Esophagus muscularis mucosa (tissue), 4 donors: ENCODE data around the gene DIRAS1. TPM values are rescaled to one million over a fixed set of nuclear protein-coding genes. Genes with fewer than 3 reads are reported as not detected.
"Not testable (repeated sequence)": the region's sequence is repeated elsewhere in the genome, so short reads cannot be mapped to it uniquely, and the experiment has no call there.

Source experiments
- DNase-seq: peaks from one replicate; pipeline ENCODE4 v3.0.0-alpha.2; 2017; ENCODE audit errors: extremely low spot score
- H3K27ac ChIP-seq, 4 donors: fragments of 200-600 bp; sonication (generic); replicated peaks in 1 of 4; 1 replicate in 3 of 4; 2 replicates in 1 of 4; pipeline ENCODE4 v1.5.1; 2016 to 2019; ENCODE audit warnings: mild to moderate bottlenecking in 1 of 4
- H3K27me3 ChIP-seq, 4 donors: fragments of 200-600 bp; sonication (generic); one replicate each; pipeline versions ENCODE4 v1.5.1 to v1.6.0; 2016 to 2019
- H3K36me3 ChIP-seq, 4 donors: fragments of 200-600 bp; sonication (generic); one replicate each; pipeline ENCODE4 v1.5.1; 2016 to 2019
- H3K4me1 ChIP-seq, 4 donors: fragments of 200-600 bp; sonication (generic); one replicate each; pipeline ENCODE4 v1.5.1; 2016 to 2019
- H3K4me3 ChIP-seq, 4 donors: fragments of 200-600 bp; sonication (generic); 1 replicate in 2 of 4; 2 replicates in 2 of 4; pipeline ENCODE4 v1.5.1; 2016 to 2019; ENCODE audit warnings: mild to moderate bottlenecking in 4 of 4, moderate library complexity in 1 of 4
- H3K9me3 ChIP-seq, 4 donors: fragments of 200-600 bp; sonication (generic); 1 replicate in 3 of 4; 2 replicates in 1 of 4; pipeline ENCODE4 v1.5.1; 2016 to 2019
- EP300 ChIP-seq: sonication (generic); formaldehyde crosslinking; IDR thresholded peaks from one replicate; pipeline ENCODE4 v1.6.1; 2017; ENCODE audit warnings: antibody characterized with exemption
- POLR2A ChIP-seq: fragments of 450-650 bp; IDR thresholded peaks from one replicate; pipeline ENCODE4 v1.6.1; 2017; ENCODE audit warnings: antibody characterized with exemption, moderate library complexity, mild to moderate bottlenecking, low read depth
- POLR2AphosphoS5 ChIP-seq, 2 donors: sonication (generic); formaldehyde crosslinking; IDR thresholded peaks; one replicate each; pipeline ENCODE4 v1.6.1; 2017; ENCODE audit warnings: antibody characterized with exemption in 2 of 2
- WGBS: methylation state at CpG from one replicate; pipeline ENCODE4 v1.1.5; 2018; 5-methylcytosine and 5-hydroxymethylcytosine counted together
- intact Hi-C: fragments of 100-400 bp; cut with DNase I; formaldehyde crosslinking; loops from one replicate; pipeline ENCODE4 v1.15.1; 2023
- total RNA-seq, 4 donors: library from RNA; depleted of rRNA; stranded (reverse); fragments of >200 nt; gene quantifications; one replicate each; pipeline versions ENCODE4 v1.1.0 to v1.2.1, GENCODE V29; 2016
- TF ChIP-seq, protein P1 (sequence below), 3 experiments: fragments of 200-600 bp in 2 of 3; fragments of 450-650 bp in 1 of 3; sonication (generic) in 2 of 3; IDR thresholded peaks; one replicate each; pipeline ENCODE4 v1.5.1; 2017 to 2019; ENCODE audit warnings: antibody characterized with exemption in 3 of 3, mild to moderate bottlenecking in 2 of 3, moderate library complexity in 1 of 3

The DIRAS1 gene
- total RNA-seq, 4 donors from 2014 or later: 7.0 to 19.2 (median 14.3) TPM

DNA sequence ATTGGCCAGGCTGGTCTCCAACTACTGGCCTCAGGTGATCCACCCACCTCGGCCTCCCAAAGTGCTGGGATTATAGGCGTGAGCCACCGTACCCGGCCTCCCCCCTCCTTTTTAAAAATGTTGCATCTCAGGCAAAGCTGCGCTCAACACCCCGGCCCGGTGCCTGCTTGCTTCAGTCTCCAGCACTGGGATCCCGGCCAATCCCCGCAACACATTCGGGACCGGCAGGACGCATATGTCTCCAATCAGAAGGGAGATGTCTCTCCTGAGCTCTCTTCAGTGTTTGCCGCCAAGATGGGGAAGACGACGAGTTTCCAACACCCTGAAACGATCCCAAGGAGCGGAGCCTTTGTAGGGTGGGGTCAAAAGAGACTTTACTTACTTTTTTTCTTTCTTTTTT lies 34.8 kb downstream of the DIRAS1 start:
- WGBS: 83% methylated on average over 17 of the region's 17 CpGs
- no peak overlapping the region for H3K27ac ChIP-seq
- DNase-seq: no peak
- no peaks in the 10 kb centered on the region for H3K4me1 ChIP-seq
- no peak for TF ChIP-seq POLR2AphosphoS5 (IDR thresholded peaks at IDR 0.05)
- no peak for TF ChIP-seq EP300
- TF ChIP-seq, protein P1, sequence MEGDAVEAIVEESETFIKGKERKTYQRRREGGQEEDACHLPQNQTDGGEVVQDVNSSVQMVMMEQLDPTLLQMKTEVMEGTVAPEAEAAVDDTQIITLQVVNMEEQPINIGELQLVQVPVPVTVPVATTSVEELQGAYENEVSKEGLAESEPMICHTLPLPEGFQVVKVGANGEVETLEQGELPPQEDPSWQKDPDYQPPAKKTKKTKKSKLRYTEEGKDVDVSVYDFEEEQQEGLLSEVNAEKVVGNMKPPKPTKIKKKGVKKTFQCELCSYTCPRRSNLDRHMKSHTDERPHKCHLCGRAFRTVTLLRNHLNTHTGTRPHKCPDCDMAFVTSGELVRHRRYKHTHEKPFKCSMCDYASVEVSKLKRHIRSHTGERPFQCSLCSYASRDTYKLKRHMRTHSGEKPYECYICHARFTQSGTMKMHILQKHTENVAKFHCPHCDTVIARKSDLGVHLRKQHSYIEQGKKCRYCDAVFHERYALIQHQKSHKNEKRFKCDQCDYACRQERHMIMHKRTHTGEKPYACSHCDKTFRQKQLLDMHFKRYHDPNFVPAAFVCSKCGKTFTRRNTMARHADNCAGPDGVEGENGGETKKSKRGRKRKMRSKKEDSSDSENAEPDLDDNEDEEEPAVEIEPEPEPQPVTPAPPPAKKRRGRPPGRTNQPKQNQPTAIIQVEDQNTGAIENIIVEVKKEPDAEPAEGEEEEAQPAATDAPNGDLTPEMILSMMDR (IDR thresholded peaks at IDR 0.05): no peak
- TF ChIP-seq POLR2A: no peak
- H3K27me3 ChIP-seq: no peaks in the 10 kb centered on the region
- peaks cover 0 to 8% (median 0%) of the 10 kb centered on the region in 4 donors for H3K36me3 ChIP-seq
- H3K9me3 ChIP-seq: no peaks in the 10 kb centered on the region
- H3K4me3 ChIP-seq: no peak overlapping the region
- intact Hi-C loops: no loop called here

DNA sequence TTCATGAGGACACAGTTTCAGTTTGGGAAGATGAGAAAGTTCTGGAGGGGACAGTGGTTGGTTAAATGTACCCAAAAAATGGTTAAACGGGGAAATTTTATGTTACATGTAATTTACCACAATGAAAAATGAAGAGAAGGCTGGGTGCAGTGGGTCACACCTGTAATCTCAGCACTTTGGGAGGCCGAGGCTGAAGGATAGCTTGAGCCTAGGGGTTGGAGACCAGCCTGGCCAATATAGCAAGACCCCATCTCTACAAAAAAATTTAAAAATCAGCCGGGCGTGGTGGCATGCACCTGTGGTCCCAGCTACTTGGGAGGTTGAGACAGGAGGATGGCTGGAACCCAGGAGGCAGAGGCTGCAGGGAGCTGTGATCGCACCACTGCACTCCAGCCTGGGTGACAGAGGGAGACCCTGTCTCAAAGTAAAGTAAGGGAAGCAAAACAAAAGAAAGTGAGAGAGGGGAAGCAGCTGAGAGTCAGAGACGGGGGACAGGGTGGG lies 35.9 kb downstream of the DIRAS1 start:
- no peak for TF ChIP-seq POLR2AphosphoS5 (IDR thresholded peaks at IDR 0.05)
- intact Hi-C loops: no loop called here
- H3K4me1 ChIP-seq: no peaks in the 10 kb centered on the region
- H3K4me3 ChIP-seq: peak overlapping the region in 3 of 4 donors; percentile 16 to 24 (median 20)
- H3K36me3 ChIP-seq: peaks cover 0 to 11% (median 0%) of the 10 kb centered on the region in 4 donors
- H3K27ac ChIP-seq: peak overlapping the region in 2 of 4 donors; percentile 9
- no peaks in the 10 kb centered on the region for H3K9me3 ChIP-seq
- no peaks in the 10 kb centered on the region for H3K27me3 ChIP-seq
- no peak for DNase-seq
- WGBS: 89% methylated on average over 6 of the region's 6 CpGs

- intact Hi-C loops: no loop called here
- Histone ChIP-seq H3K36me3 (peaks cover 0 to 11% (median 0%) of the 10 kb centered on the region in 4 donors), H3K4me1 (no peaks in the 10 kb centered on the region), H3K4me3 (no peak overlapping the region), H3K9me3 (no peaks in the 10 kb centered on the region), H3K27ac (no peak overlapping the region), H3K27me3 (no peaks in the 10 kb centered on the region)
- WGBS: 89% methylated on average over 20 of the region's 20 CpGs
- DNase-seq: no peak
- no peak for TF ChIP-seq EP300
- no peak for TF ChIP-seq POLR2AphosphoS5 (IDR thresholded peaks at IDR 0.05)
- TF ChIP-seq, protein P1 (IDR thresholded peaks at IDR 0.05): no peak
- no peak for TF ChIP-seq POLR2A
Observed at GRCh38 chr19:2683430-2684003, 37.7 kb downstream of the DIRAS1 start.

DNA sequence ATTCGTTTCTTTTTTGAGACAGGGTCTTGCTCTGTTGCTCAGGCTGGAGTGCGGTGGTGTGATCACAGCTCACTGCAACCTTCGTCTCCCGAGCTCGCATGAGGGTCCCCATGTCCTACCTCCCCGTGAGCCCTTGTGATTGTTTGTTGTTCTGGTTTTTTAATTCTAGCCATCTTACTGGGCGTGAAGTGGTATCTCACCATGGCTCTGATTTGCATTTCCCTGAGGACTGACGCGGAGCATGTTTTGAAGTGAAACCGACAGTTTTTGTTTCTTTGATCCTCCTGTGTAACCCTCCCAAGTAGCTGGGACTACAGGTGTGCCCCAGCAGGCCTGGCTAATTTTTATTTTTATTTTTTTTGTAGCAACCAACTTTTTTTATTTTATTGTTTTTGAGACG lies 40.4 kb downstream of the DIRAS1 start:
- H3K27me3 ChIP-seq: no peaks in the 10 kb centered on the region
- TF ChIP-seq POLR2AphosphoS5 (IDR thresholded peaks at IDR 0.05) (no peak), POLR2A (no peak), EP300 (no peak)
- TF ChIP-seq, protein P1 (IDR thresholded peaks at IDR 0.05): no peak
- no peaks in the 10 kb centered on the region for H3K9me3 ChIP-seq
- peaks cover 0 to 11% (median 0%) of the 10 kb centered on the region in 4 donors for H3K36me3 ChIP-seq
- H3K4me3 ChIP-seq: no peak overlapping the region
- intact Hi-C loops: no loop called here
- no peak for DNase-seq
- no peak overlapping the region for H3K27ac ChIP-seq
- H3K4me1 ChIP-seq: peaks cover 2 to 21% (median 18%) of the 10 kb centered on the region in 4 donors
- 85% methylated on average over 11 of the region's 11 CpGs for WGBS

DNA sequence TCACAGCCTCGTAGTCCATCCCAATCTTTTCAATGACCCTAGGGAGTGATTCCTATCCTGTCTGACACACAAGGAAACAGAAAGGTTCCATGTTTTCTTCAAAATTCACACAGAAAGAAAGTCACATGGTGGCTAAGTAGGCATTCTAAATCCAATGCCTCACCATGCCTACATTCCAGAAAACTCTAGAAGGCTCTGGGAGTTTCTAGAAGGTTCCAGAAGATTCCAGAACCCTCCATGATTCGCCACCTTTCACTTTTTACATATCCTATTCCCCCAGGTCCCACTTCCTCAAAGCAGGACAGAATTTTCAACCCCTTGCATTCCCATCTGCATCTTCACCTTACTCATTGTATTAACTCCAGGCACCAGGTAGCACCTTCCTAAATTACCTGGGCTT lies 41.7 kb downstream of the DIRAS1 start:
- TF ChIP-seq, protein P1 (IDR thresholded peaks at IDR 0.05): no peak
- TF ChIP-seq EP300 (no peak), POLR2AphosphoS5 (IDR thresholded peaks at IDR 0.05) (no peak), POLR2A (no peak)
- Histone ChIP-seq H3K36me3 (peaks cover 0 to 11% (median 0%) of the 10 kb centered on the region in 4 donors), H3K4me1 (peaks cover 11 to 35% (median 27%) of the 10 kb centered on the region in 4 donors), H3K27ac (no peak overlapping the region), H3K27me3 (no peaks in the 10 kb centered on the region), H3K4me3 (no peak overlapping the region), H3K9me3 (no peaks in the 10 kb centered on the region)
- no peak for DNase-seq
- 41% methylated on average over 2 of the region's 2 CpGs for WGBS
- intact Hi-C loops: no loop called here

GRCh38 chr19:2678948-2679347 lies 42.2 kb downstream of the DIRAS1 start:
- H3K27ac ChIP-seq, H3K27me3 ChIP-seq, H3K9me3 ChIP-seq, H3K4me3 ChIP-seq, intact Hi-C loops, DNase-seq: not testable (repeated sequence)
- WGBS: 70% methylated on average over 5 of the region's 5 CpGs
- Histone ChIP-seq H3K4me1 (peaks cover 13 to 38% (median 29%) of the 10 kb centered on the region in 4 donors), H3K36me3 (peaks cover 0 to 11% (median 0%) of the 10 kb centered on the region in 4 donors)
